Tibial nerve (tissue), 4 donors: ENCODE data around the gene PIK3C2B.

Experiments
- CTCF ChIP-seq, 5 experiments: fragments of 200-600 bp in 3 of 5; fragments of 450-650 bp in 2 of 5; sonication (generic) in 3 of 5; IDR thresholded peaks; one replicate each; pipeline ENCODE4 v1.5.1; 2016 to 2019; ENCODE audit warnings: antibody characterized with exemption in 5 of 5, mild to moderate bottlenecking in 3 of 5, moderate library complexity in 2 of 5
- EP300 ChIP-seq, 2 donors: sonication (generic); formaldehyde crosslinking; IDR thresholded peaks; one replicate each; pipeline ENCODE4 v1.6.1; 2017; ENCODE audit warnings: antibody characterized with exemption in 2 of 2, mild to moderate bottlenecking in 1 of 2
- POLR2A ChIP-seq, 2 donors: fragments of 450-650 bp; IDR thresholded peaks; one replicate each; pipeline ENCODE4 v1.6.1; 2017; ENCODE audit warnings: antibody characterized with exemption in 2 of 2, mild to moderate bottlenecking in 2 of 2, moderate library complexity in 2 of 2

DNA sequence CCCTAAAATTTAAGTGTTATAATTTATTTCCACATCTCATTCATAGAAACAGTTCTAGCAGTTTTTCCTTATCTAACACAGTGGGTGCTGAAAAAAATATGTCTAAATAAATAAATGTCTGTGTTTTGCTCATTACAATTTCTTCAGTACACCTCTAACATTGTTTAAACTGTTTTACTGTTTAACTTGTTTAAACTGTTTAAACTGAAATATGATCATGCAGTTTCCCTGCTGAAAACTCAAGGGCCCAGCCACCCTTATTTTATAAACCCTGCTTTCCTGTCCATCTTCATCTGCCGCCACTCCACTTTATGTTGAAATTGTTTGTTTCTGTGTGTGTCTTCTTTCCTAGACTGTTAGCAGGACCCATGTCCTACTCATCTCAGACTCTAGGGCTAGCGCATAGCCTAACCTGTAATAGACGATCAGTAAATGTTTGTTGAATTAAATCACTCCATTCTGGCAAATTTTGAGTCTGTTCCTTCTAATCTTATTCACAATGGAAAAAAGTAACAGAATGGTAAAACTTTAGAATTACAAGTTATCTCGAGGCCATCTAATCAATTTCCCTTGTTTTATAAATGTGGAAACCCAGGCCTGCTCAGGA, 9.4 kb upstream of the PIK3C2B start:
- no peak for TF ChIP-seq CTCF (IDR thresholded peaks at IDR 0.05)
- no peak for TF ChIP-seq EP300 (IDR thresholded peaks at IDR 0.05)
- no peak for TF ChIP-seq POLR2A (IDR thresholded peaks at IDR 0.05)
